Heart right ventricle (tissue), 16 donors: ENCODE data around the gene NEUROD1. TPM values are rescaled to one million over a fixed set of nuclear protein-coding genes. Genes with fewer than 3 reads are reported as not detected.
"Not testable (repeated sequence)": the region's sequence is repeated elsewhere in the genome, so short reads cannot be mapped to it uniquely, and the experiment has no call there.

Experiments
- ATAC-seq, 8 donors: fragments of 200-7000 bp; cut with Tn5 transposase; one replicate each; pipeline ENCODE4 v1.9.1; 2020; ENCODE audit warnings: mild to moderate bottlenecking in 8 of 8, moderate library complexity in 8 of 8, moderate number of reproducible peaks in 1 of 8
- DNase-seq, 2 donors: peaks; one replicate each; pipeline ENCODE4 v3.0.0-alpha.2; 2020
- H3K27ac ChIP-seq, 10 donors: fragments of 200-600 bp; sonication (generic) in 2 of 10; one replicate each; pipeline versions ENCODE4 v1.5.0 to v1.8.0; 2020 to 2022; ENCODE audit warnings: mild to moderate bottlenecking in 3 of 10
- H3K27me3 ChIP-seq, 7 donors: fragments of 200-600 bp; one replicate each; pipeline ENCODE4 v1.8.0; 2021 to 2022; ENCODE audit warnings: mild to moderate bottlenecking in 2 of 7
- H3K36me3 ChIP-seq, 9 donors: fragments of 200-600 bp; sonication (generic) in 1 of 9; one replicate each; pipeline versions ENCODE4 v1.5.0 to v1.8.0; 2020 to 2022; ENCODE audit warnings: mild to moderate bottlenecking in 2 of 9
- H3K4me1 ChIP-seq, 9 donors: fragments of 200-600 bp; sonication (generic) in 1 of 9; one replicate each; pipeline versions ENCODE4 v1.5.0 to v1.8.0; 2020 to 2022; ENCODE audit warnings: mild to moderate bottlenecking in 4 of 9
- H3K4me3 ChIP-seq, 10 donors: fragments of 200-600 bp; sonication (generic) in 2 of 10; one replicate each; pipeline versions ENCODE4 v1.5.0 to v1.8.0; 2020 to 2022; ENCODE audit warnings: mild to moderate bottlenecking in 7 of 10, moderate library complexity in 2 of 10
- H3K9me3 ChIP-seq, 11 donors: fragments of 200-600 bp in 10 of 11; sonication (generic) in 2 of 11; one replicate each; pipeline versions ENCODE4 v1.5.0 to v1.8.0; 2013 to 2022; ENCODE audit warnings: mild to moderate bottlenecking in 2 of 11, control low read depth in 1 of 11, moderate library complexity in 1 of 11
- WGBS, 2 donors: extraction: QIAGEN DNeasy Blood & Tissue Kit; methylation state at CpG; one replicate each; pipeline ENCODE4 v1.1.7; 2013; ENCODE audit warnings: inconsistent platforms in 1 of 2; 5-methylcytosine and 5-hydroxymethylcytosine counted together
- intact Hi-C, 10 donors: fragments of 100-400 bp; cut with DNase I; formaldehyde crosslinking; loops; one replicate each; pipeline versions ENCODE4 v1.11.1 to v1.14.2; 2022
- polyA plus RNA-seq, 2 donors: library from polyadenylated mRNA; stranded (reverse); fragments of 200-250 nt; gene quantifications; one replicate each; pipeline ENCODE4 v1.2.3, GENCODE V29; 2013
- total RNA-seq, 10 donors: library from RNA; stranded (reverse); fragmentation: NEBNext Ultra II Directional in 3 of 10; extraction: Animal tissue kit (Norgen Biotek cat#: 25700) in 3 of 10; gene quantifications; one replicate each; pipeline versions ENCODE4 v1.2.1 to v1.2.4, GENCODE V29; 2021 to 2023
- TF ChIP-seq, protein P1 (sequence below), 9 donors: fragments of 200-600 bp; sonication (generic) in 2 of 9; IDR thresholded peaks; one replicate each; pipeline versions ENCODE4 v1.5.0 to v1.8.0; 2021 to 2022; ENCODE audit warnings: antibody characterized with exemption in 9 of 9, mild to moderate bottlenecking in 5 of 9, moderate library complexity in 1 of 9
- donor health status: Arrhythmogenic right ventricular cardiomyopathy.
- donor health status: ischemic (EF 13 %, LVEDD 7.1; RV severe dilation, severe dysfunction).
- donor health status: healthy with polysubstance abuse.
- donor health status: DM: no; HTN: yes; CAD: no.
- donor health status: DM: no; HTN: no; CAD: no.
- donor health status: ischemic (EF 25% LVEDD 6.9; RV normal size, moderate dysfunction).
- donor health status: ischemic (EF 25% LVEDD 5.7; RV mildly dilated, moderate dysfunction).
- donor health status: healthy.
- donor health status: DM: yes; HTN: yes; CAD: no.
- donor health status: Ischemic cardiomyopathy.
- donor health status: ischemic (EF 35%, LVEDD 5.7; RV mildly dilated, moderate dysfunction).
- donor health status: nonischemic (EF 11% LVEDD 7.7; RV severe dilation, severe dysfunction).
- donor health status: DM: yes; HTN: yes; CAD: no.
- donor health status: PGD.
- donor health status: ischemic (EF 29% LVEDD 5.4; RV normal size, mild dysfunction).
- donor health status: nonischemic (EF 23%, LVEDD 6.1; RV moderate dilation, normal function).

Gene NEUROD1
- total and polyA plus RNA-seq, 12 donors = not detected

DNA sequence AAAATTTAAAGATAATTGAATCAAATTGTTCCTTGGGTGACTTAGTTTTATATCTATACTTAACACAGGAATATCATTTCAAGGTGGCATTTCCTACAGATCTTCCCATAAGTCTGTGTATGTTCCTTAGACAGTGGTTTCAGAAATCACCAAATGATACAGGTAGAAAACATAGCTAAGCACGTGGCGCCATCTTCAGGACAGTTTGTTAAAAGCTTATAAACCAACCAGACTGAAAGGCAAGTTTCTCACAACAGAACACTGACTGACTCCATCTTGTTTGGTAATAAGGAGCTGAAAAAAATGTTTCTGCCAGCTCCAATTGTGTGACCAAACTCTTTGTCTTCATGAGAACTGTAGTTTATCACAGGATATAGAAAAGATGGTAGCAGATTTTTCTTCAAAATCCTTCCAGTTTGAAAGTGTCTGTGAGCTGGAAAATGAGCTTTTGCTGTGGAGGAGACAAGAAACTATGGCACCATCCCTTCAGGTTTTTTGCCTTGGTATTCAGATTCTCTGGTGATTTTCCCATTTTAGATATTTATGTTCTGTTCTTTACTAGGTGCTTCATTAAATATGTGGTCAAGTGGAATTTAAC, 34.8 kb upstream of the NEUROD1 start:
- H3K9me3 ChIP-seq = no peaks in the 10 kb centered on the region
- no peak overlapping the region for H3K27ac ChIP-seq
- WGBS, 2 donors = 0 to 1% methylated on average over 2 of the region's 2 CpGs
- no peaks in the 10 kb centered on the region for H3K36me3 ChIP-seq
- H3K4me3 ChIP-seq = no peak overlapping the region
- DNase-seq (peak in 1 of 2 donors; percentile 65), ATAC-seq (peak in 4 of 8 donors; percentile 59 to 68 (median 66))
- peaks cover 0 to 9% (median 0%) of the 10 kb centered on the region in 7 donors for H3K27me3 ChIP-seq
- H3K4me1 ChIP-seq = no peaks in the 10 kb centered on the region
- intact Hi-C loops = loop anchor here (2.0 to 10.0 kb wide), 10 partner anchors 140 to 1593 kb away; no protein-coding TSS in a partner anchor
- TF ChIP-seq, protein P1, sequence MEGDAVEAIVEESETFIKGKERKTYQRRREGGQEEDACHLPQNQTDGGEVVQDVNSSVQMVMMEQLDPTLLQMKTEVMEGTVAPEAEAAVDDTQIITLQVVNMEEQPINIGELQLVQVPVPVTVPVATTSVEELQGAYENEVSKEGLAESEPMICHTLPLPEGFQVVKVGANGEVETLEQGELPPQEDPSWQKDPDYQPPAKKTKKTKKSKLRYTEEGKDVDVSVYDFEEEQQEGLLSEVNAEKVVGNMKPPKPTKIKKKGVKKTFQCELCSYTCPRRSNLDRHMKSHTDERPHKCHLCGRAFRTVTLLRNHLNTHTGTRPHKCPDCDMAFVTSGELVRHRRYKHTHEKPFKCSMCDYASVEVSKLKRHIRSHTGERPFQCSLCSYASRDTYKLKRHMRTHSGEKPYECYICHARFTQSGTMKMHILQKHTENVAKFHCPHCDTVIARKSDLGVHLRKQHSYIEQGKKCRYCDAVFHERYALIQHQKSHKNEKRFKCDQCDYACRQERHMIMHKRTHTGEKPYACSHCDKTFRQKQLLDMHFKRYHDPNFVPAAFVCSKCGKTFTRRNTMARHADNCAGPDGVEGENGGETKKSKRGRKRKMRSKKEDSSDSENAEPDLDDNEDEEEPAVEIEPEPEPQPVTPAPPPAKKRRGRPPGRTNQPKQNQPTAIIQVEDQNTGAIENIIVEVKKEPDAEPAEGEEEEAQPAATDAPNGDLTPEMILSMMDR (IDR thresholded peaks at IDR 0.05) = peak; percentile 26 to 76 (median 70)

- ATAC-seq, H3K4me1 ChIP-seq, H3K27ac ChIP-seq, H3K4me3 ChIP-seq, H3K9me3 ChIP-seq, DNase-seq, H3K36me3 ChIP-seq: not testable (repeated sequence)
- intact Hi-C loops = loop anchor here in 8 of 10 donors (5.0 to 10.0 kb wide), 5 partner anchors 136 to 1586 kb away; no protein-coding TSS in a partner anchor
- peaks cover 0 to 14% (median 0%) of the 10 kb centered on the region in 7 donors for H3K27me3 ChIP-seq
These were observed 30.7 kb upstream of the NEUROD1 start for GRCh38 chr2:181711051-181711450.

GRCh38 chr2:181702519-181702918, 22.2 kb upstream of the NEUROD1 start:
- H3K27ac ChIP-seq, H3K4me3 ChIP-seq, H3K36me3 ChIP-seq, ATAC-seq, DNase-seq, H3K9me3 ChIP-seq, H3K4me1 ChIP-seq: not testable (repeated sequence)
- 84 to 86% methylated on average over 3 of the region's 3 CpGs for WGBS, 2 donors
- peaks cover 0 to 11% (median 0%) of the 10 kb centered on the region in 7 donors for H3K27me3 ChIP-seq
- intact Hi-C loops = loop anchor here in 2 of 10 donors (10.0 kb wide), 2 partner anchors 118 to 1578 kb away; no protein-coding TSS in a partner anchor

DNA sequence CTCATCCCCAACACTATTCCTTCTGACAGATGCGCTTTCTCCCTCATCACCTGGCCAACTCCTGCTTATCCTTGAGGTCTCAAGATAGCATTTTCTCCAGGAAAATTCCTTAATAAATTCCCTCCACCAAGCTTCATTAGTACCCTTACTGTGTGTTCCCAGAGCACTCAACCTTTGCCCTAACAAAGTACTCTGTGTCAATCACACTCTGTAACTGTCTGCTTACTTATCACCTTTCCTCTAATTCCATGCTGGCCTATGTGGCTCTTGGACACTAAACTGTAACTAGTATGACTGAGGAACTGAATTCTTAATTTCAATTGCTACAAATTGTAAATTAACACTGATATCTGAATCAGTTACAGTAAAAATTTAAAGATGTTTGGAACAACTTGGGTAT, 17.9 kb upstream of the NEUROD1 start:
- WGBS, 2 donors = 77 to 86% methylated on average over 1 of the region's 1 CpG

GRCh38 chr2:181697571-181697970, 17.3 kb upstream of the NEUROD1 start:
- Histone ChIP-seq H3K4me1 (peaks cover 0 to 7% (median 0%) of the 10 kb centered on the region in 9 donors), H3K9me3 (peaks cover 0 to 3% (median 0%) of the 10 kb centered on the region in 11 donors), H3K36me3 (no peaks in the 10 kb centered on the region), H3K4me3 (no peak overlapping the region), H3K27me3 (peaks cover 0 to 19% (median 0%) of the 10 kb centered on the region in 7 donors), H3K27ac (no peak overlapping the region)
- TF ChIP-seq, protein P1 (IDR thresholded peaks at IDR 0.05) = no peak
- ATAC-seq = peak in 2 of 8 donors; percentile 29 to 48
- 76 to 82% methylated on average over 1 of the region's 1 CpG for WGBS, 2 donors
- intact Hi-C loops = no loop called here
- DNase-seq = no peak

More for the DNA sequence above, 17.9 kb upstream of the NEUROD1 start:
- H3K4me3 ChIP-seq = no peak overlapping the region
- TF ChIP-seq, protein P1 (IDR thresholded peaks at IDR 0.05) = no peak
- H3K36me3 ChIP-seq = no peaks in the 10 kb centered on the region
- DNase-seq = no peak
- ATAC-seq = peak in 1 of 8 donors; percentile 41
- intact Hi-C loops = no loop called here
- no peak overlapping the region for H3K27ac ChIP-seq
- peaks cover 0 to 6% (median 0%) of the 10 kb centered on the region in 11 donors for H3K9me3 ChIP-seq
- H3K4me1 ChIP-seq = peaks cover 0 to 7% (median 0%) of the 10 kb centered on the region in 9 donors
- peaks cover 0 to 19% (median 0%) of the 10 kb centered on the region in 7 donors for H3K27me3 ChIP-seq
